HG03565 (cell line): ENCODE data around the gene KRT16.
"Not testable (repeated sequence)": the region's sequence is repeated elsewhere in the genome, so short reads cannot be mapped to it uniquely, and the experiment has no call there.

Source experiments
- ATAC-seq: cut with Tn5 transposase; IDR thresholded peaks from one replicate; pipeline ENCODE4 v1.9.1; 2021; ENCODE audit warnings: mild to moderate bottlenecking, moderate library complexity; ENCODE audit not compliant: unreplicated experiment

Gene KRT16

DNA sequence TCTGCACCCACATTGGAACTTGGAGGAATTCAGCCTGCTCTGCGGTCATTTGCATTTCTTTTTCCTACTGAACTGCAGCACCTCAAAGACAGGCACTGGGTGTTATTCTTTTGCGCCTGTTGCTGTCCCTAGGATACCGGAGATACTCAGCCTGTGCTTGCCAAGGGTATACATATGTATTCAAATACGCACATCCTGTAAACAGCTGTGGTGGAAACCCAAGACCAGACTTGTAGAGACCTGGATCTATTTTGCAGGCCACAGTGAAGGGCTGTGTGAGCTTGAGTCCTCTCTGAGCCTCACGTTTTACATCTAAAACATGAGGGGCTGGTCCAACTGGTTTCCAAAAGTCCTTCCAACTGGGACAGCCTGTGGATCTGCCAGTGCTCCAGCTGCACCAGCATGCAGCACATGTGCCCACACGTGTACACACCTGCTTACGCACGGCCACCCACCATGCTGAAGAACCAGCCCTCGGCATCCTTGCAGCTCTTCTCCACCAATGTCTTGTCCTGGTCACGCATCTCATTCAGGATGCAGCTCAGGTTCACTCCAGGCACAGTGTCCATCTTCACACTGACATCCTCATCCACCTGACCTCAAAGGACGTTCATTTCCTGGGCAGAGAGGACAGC lies 16.2 kb upstream of the KRT16 start:
- not testable (repeated sequence) for ATAC-seq

DNA sequence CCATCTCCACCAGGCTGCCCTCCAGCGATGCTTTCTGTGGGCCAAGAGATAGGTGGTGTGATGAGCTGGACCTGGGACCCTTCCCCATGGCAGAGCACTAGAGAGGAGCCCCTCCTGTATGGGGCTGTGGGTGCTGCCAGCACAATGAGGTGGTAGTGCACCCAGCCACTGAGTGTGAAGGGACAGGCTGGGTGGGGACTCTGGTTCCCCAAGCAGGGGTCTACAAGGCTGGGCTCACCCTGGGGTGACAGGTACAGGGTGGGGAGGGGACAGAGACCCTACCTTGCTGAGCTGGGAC lies 15.5 kb upstream of the KRT16 start:
- ATAC-seq: not testable (repeated sequence)

DNA sequence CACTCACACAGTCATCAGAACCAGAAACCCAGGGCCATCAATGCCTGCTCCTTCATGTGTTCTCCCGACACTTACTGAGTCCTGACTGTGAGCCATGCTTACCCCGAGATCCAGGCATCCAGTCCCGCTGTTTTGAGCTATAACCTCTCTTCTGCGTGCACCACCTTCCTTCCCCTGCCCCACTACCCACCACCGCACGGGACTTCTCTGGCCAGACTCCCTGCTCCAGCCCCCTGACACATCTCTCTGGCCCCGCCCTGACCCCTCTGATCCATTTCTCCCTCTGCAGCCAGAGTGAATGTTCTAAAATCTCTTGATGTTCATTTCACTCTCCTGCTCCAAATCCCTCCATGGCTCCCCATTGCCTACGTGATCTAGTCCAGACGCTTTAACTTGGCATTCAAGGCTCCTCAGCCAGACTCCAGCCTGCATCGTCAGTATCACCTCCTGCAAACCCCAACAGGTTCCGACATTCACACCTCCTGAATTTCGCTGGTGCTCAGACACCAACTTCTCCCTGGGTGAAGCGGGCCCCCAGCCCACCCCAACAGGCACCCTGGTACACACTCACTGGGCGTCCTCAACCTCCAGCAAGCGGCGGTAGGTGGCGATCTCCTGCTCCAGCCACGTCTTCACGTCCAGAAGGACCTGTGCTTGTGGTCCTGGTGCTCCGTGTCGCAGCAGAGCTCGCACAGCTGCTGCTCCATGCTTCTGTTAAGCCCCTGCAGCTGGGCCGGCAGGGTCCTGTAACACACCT lies 14.9 kb upstream of the KRT16 start:
- ATAC-seq: no peak

DNA sequence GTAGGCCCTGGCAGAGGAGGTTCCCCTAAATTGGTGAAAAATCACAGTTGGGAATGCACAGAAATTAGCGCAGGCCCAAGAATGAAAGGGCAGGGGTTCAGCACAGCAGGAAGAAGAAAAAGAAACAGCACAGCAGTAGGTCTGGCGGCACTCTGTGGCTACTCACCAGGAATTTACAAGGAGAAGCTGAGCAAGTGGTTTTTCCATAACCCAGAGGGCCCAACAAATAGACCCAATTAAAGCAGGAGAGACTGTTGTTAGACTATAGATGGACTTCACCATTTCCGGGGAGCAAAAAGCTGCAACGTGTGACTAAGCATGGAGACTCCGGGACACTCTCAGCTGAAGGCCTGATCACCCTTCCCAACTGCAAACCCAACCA lies 14.3 kb upstream of the KRT16 start:
- ATAC-seq: not testable (repeated sequence)

DNA sequence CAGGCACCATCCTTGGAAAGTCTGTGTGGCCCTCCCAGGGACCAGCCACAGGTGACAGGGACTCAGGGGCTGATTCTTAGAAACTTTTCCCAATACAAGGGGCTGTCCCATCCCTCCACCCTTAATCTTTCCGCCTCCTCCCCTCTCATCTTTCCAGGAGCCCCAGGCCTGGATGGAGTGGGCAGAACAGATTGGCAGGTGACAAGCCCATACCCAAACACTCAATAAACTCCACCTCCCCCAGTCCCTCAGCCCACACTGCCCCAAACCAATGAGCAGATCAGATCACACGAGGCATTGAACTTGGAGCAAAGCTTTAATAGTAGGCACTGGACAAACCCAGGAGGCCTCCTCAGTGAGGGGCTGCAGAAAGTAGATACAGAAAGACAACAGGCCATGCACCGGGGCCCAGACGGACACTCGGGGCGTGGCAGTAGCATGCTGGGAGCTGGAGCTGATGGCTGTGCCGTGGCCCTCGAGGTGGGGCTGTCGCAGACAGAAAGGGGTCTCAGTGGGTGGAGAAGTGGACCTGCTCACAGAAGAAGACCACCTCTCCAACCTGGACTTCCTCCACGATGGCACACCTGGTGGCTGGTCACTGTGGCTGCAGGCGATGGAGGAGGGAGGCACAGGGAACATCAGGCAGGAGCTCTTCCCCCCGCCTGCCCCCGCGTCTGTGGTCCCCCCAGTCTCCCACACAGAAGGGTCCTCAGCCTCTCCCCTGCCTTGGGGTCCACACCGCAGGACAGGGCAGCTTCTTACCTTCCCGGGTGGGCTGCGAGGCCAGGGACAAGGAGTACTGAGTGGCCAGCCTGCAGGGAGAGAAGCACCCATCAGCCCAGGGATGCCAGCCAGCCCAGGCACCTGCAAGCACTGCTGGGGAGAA lies 13.7 kb upstream of the KRT16 start:
- not testable (repeated sequence) for ATAC-seq

DNA sequence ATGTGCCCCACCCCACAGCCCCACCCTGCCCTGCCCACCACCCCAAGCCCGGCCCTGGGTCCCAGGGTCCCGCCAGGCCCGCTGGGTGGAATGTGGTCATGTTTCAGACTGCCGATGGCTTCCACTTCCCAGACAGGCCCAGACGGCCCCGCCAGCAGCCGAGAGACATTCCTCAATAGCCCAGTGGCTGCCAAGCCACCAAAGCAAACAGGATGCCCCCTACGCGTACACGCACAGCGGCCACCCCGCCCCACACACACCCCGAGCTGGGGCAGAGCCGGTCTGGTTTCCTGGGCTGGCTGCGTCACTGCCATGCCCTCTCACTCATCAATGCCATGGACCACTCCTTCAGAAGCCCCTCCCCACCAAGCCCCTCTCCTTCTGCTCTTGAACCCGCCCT lies 13.0 kb upstream of the KRT16 start:
- no peak for ATAC-seq

DNA sequence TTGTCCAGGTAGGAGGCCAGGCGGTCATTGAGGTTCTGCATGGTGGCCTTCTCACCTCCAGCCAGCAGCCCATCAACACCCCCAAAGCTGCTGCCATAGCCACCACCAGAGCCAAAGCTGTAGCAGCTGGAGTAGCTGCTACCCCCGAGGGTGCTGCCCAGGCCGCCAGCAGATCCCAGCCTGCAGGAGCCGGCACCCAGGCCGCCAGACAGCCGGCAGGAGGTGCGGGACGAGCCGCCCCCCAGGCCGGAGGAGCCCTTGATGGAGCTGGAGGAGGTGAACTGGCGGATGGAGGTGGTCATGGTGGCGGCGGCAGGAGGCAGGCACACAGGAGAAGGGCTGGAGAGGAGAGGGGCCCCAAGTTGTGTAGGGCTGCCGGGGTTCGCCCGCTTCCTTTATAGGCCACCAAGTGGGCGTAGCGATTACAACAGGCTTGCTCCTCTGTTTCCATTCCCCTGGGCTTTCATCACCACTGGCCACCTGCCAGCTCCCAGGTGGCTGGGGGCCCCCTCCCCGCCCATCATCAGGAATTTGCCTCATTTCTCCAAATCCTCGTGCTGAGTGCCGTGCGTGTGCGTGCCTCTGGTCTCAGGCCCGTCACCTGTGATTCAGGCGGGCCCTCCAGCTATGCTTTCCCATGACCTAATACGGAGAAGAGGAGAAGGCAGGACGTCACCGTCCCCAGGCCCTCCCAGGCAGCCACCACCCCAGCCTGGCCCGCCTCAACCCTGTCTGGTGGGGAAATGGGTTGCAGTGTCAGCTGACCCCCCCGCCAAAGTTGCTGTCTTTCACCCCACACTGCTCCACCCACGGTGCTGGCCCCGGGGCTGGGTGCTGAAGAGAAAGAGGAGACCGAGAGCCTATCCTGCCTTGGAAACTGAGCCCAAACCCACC lies 11.9 kb upstream of the KRT16 start, which contains the start of gene KRT17:
Gene KRT17, minus strand, starts transcription at position 368 of the 894 bp plus-strand sequence. Its CDS starts 66 bp downstream, at position 302.
- no peak for ATAC-seq

DNA sequence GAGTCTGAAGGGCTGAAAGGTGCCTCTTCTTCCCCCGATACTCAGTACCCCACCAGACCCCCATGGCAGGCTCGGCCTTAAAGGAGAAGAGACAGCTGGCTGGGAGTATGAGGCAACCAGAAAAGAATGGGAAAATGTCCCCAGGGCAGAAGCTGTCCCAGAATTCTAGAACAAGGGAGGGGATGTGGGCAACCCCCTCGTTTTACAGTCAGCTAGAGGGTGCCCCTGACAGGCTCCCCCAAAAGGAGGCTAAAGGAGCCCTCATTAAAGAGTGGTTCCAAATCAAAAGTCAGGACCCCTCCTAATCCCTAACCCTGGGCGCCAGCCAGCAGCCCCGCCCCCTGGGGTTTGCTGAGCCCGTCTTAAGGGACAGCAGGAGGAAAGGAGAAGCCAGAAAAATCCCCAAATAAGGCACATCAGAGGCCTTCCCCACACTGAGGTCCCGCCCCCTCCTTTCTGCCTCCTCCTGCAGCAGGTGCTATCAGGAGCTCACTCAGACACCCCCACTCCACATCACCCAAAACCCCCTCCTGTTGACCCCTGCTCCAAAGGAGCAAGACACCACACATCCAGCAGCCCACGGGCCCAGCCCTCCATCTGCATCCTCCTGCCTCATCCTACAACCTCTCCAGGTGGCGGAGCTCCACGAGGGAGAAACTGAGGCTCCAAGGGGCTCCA lies 10.8 kb upstream of the KRT16 start:
- ATAC-seq: not testable (repeated sequence)

DNA sequence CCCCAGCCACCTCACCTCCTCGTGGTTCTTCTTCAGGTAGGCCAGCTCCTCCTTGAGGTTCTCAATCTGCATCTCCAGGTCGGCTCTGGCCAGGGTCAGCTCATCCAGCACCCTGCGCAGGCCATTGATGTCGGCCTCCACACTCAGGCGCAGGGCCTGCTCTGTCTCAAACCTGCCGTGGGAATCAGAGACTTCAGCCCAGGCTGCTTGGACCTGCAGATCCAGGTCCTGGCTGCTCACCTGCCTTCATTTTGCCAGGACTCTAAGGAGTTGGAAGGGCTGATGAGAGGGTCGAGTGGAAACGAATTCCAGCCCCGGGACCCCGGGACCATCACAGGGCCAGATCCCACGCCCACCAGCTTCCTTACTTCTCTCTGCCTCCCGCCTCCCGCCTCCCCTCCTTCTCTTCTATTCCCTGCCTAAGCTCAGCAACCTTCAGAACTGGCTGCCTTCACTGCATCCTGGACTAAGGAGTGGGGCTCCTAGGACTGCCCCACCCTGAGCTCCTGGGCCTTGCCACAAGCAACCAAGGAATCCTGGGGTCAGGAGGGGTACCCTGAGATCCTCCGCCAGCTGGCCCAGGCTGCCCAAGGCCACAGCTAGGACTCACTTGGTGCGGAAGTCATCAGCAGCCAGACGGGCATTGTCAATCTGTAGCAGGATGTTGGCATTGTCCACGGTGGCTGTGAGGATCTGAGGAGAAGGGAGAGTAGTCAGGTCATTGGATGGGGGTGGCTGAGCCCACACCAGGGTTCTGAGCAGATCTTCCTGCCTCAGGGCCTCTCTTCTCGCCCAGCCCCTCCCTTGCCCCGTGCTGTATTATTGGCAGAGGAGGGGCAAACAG lies 10.0 kb upstream of the KRT16 start:
- ATAC-seq: not testable (repeated sequence)

DNA sequence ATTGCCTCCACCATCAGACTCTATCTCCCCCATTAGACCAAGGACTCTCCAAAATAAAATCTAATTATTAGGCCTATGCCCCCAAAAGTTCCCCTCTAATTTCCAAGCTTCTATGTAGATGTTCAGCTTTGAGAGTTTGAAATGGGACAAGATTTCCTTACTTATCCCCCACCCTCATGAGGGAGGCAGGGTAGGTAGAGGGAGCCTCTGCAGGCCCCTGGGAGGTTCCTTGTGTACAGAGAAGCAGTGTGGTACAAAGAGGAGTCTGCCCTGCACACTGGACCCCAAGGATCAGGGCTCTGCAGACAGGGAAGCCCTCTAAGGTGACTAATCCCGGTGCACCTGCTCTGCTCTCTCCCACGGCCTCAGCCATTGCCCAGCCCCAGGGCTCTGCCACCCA lies 9.3 kb upstream of the KRT16 start:
- ATAC-seq: no peak

DNA sequence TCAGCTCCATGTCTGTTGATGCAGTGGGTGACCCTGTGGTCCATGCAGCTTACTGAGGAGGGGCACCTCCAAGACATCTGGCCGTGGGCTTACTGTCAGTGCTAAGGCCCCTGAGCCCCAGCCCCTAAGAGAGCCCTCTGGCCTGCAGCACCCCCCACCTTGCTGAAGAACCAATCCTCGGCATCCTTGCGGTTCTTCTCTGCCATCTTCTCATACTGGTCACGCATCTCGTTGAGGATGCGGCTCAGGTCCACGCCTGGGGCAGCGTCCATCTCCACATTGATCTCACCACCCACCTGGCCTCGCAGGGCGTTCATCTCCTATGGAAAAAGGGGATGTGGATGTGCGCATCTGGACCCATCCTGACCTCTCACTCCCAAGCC lies 8.9 kb upstream of the KRT16 start:
- ATAC-seq: not testable (repeated sequence)

DNA sequence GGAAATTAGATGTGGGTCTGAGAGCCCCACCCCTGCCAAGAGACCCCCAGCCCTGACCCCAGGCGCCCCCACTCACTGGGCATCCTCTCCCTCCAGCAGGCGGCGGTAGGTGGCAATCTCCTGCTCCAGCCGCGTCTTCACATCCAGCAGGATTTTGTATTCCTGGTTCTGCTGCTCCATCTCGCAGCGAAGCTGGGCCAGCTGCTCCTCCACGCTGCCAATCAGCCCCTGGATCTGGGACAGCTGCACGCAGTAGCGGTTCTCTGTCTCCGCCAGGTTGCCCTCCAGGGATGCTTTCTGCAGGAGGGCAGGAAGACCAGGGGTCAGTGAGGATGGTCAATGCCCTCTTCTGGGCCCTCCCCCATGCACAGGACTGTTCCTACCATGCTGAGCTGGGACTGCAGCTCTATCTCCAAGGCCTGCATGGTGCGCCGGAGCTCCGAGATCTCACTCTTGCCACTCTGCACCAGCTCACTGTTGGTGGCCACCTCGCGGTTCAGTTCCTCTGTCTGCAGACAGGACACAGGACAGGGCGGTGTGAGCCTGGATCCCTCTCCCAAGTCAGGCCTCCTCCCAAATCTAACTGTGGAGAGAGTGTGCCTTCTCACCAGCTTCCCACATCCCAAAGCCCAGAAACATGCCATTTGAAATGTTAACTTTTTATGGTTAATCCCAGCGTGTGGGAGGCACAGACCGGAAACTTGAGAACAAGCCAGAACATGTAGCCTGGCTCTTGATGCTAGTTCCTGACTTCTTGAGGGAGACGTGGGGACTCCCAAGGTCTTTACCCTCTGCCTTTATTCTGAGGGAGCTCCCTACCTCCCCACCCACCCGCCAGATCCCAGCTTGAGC lies 8.2 kb upstream of the KRT16 start:
- ATAC-seq: no peak

DNA sequence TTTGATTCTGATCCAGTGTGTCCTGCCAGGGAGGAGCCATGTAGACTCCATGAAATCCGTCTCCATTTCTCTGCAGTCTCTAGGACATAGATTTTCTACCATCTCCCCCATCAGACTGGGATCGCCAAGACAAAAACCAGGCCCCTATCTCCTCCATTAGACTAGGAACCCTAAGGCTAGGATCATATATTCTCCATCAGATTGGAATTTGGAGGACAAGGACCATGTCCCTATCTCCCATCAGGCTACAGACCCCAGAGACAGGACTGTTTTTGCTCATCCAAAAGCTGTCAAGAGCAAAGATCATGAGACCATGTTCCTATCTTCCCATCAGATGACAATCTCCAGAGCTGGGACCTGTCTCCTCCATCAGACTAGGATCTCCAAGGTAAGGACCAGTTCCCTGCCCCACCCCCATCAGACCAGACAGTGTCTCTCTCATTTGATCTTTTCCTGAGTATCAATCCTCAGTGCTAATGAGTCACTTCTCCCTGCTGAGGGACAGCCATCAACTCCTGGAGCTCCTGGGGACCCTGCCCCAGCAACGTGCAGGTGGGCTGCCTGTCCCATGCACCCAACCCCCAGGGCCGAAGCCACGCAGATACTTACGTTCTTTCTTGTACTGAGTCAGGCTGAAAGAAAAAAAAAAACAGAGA lies 7.5 kb upstream of the KRT16 start:
- not testable (repeated sequence) for ATAC-seq

DNA sequence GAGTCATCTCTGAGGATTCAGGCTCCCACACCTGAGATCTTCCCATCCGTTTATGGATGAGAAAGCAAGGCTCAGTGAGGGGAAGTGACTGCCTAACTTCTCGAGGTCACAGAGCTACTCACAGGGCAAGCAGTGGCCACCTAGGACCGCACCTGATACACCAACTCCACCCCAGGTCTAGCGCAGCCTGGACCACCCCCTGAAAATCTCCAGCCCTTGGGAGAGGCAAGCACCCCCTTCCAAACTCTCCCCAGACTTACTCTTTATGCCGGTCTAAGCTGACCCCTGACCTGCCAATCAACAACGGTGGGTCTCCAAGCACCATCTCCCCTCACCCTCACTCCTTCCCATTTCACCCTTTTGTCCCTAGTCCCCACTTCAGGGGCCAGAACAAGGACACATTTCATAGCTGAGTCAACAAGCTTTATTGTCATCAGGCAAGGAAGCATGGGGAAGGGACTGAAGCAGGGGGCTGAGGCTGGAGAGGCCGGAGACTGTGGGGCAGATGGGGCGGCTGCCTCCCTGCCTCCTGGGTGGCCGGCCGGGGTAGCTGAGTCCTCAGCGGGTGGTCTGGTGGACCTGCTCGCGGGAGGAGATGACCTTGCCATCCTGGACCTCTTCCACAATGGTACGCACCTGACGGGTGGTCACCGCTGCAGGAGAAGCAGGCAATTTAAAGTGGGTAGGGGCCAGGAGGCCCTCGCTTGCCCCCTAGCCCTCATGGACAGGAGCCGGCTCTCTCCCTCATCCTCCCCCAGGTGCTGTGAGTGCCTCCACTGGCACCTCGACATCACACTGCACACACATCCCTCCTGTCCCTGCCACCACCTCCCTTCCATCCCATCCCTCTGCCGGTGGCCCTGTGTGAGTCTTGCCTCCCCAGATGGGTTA lies 6.7 kb upstream of the KRT16 start:
- no peak for ATAC-seq

DNA sequence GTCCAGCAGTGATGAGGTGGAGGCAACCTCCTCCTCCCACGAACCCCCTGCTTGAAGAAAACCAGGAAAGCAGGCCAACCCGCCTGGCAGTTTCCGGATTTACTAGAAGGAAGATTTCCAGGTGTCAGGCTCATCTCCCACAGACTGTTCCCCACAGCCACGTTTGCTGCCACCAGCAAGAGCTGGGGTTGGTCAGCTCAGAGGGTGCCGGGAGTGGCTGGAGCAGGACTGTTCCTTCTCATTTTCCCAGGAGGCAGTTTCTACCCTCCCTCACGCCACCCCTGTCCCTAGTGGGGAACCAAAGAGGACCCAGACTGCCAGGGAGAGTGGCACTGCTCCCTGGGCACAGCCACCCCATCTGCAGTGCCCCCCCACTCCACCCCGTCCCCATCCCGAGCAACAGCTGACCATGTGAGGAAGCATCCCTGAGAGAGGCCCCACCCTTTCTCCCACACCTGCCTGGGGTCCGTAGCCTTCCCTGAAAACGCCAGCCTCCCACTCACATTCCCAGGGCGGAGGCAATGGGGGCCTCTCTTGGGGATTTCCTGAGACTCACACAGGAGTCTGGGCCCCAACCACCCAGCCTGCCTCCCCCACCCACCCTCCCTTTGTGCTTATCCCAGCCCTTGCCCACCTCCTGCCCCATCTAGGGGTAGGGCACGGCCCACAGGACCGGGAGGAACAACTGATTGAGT lies 5.9 kb upstream of the KRT16 start:
- no peak for ATAC-seq

DNA sequence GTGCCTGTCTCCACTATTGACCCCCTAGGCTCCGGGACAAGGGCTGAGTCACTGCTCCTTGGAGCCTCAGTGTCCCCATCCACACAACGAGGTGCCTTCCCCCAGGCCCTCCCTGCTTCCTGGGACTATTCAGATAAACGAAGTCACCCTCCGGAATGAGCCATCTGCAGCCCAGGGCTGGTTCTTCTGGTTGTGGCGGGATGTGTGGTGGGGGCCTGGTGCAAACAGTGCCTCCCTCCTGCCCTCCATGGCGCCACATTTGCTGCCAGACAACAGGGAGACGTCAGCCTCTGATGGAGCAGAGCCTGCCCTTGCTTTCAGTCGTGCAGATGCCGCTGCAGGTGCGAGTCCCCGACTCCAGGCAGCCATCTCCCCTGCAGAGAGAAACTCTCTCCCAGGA lies 5.1 kb upstream of the KRT16 start:
- no peak for ATAC-seq
